NCI-H1417 (cell line): ENCODE results near the gene CTSO.

Experiments used
- DNase-seq, 3 experiments: peaks; one replicate each; lab custom pipeline; 2025; lab: John Stamatoyannopoulos, UW

The CTSO gene, protein sequence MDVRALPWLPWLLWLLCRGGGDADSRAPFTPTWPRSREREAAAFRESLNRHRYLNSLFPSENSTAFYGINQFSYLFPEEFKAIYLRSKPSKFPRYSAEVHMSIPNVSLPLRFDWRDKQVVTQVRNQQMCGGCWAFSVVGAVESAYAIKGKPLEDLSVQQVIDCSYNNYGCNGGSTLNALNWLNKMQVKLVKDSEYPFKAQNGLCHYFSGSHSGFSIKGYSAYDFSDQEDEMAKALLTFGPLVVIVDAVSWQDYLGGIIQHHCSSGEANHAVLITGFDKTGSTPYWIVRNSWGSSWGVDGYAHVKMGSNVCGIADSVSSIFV

DNA sequence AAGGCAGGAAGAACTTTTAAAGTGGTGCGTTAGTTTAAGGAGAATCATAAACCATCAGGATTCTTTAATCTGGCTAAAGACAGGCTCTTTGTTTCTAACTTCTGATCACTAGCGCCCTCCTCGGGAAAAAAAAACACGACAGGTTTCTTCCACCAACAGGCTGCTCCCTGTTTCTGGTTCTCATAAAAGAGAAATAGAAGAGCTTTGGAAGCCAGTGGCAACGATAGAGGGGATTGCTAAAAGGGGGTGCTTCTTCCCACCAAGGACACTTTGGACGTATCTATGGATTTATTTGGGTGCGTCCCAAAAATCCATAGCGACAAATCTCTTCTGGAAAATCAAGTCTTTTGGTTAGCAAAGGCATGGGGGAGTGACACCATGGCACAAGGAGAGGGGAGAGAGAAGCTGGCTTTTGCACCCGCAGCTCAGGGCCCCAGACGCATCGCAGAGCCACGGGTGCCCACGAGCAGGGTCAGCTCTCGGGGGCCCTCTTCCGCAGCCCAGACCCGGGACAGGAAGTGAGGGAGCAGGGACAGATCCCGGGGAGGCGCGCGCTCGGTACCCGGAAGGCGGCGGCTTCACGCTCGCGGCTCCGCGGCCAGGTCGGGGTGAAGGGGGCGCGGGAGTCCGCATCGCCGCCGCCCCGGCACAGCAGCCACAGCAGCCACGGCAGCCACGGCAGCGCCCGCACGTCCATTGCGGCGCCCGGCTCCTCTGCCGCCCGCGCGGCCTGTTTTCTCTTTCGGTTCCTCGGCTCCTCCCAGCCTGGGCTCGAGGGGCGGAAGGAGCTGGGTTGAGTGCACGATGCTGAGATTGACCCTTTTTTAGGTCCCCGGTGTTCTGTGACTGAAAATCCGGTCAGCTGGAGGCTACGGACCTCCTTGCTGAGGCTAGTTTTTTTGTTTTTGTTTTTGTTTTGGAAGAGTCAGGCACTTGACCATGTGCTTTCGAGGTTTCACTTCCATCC is at the start of gene CTSO:
Gene CTSO (minus strand): TSS at position 716 of the 967 bp plus-strand sequence. CDS start 19 bp downstream, at position 697.
- DNase-seq: peak; percentile 49 to 93 (median 89)

- no peak for DNase-seq
These were observed 46.8 kb upstream of the CTSO start for GRCh38 chr4:156000491-156000890.

DNA sequence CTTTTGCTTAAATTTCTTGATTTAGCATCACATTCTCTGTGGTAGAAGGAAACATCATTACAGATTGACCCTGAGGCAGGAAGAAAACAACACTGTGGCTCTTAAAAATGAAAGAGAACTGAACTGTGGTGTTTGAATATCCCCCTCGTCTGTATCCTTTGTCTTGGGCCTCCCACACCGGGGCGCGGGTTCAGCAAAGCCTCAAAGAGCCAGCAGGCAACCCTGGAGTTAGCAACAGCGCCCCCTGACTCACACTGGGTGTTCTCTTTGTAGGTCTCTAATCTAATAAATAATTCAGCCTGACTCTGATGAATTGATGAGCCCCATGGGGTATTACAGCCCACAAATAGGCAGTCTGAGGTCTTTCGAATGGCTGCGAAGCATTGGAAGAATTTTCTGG is 46.1 kb upstream of the CTSO start:
- DNase-seq: no peak

DNA sequence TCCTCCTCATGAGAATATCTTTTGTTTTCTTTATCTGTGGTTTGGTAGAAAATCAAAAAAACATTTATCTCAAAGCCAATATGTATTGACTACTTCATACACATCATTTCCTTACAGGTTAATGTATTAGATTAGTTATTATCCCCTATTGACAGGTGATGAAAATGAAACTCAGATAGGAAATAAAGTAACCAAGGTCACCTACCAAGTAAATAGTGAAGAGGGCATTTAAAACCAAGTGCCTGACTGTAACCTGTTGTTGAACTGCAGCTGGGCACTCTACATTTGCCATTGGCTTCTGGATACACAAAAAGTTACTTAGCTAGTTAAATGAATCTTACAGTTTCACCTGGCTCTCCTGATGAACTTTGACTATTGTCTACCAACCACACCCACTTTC is 41.4 kb upstream of the CTSO start:
- no peak for DNase-seq

- DNase-seq: peak in 1 of 3 experiments; percentile 22
These were observed 30.6 kb upstream of the CTSO start for GRCh38 chr4:155984106-155984797.

- peak in 2 of 3 experiments; percentile 3 to 65 for DNase-seq
These were observed 29.2 kb upstream of the CTSO start for GRCh38 chr4:155982736-155983385.

DNA sequence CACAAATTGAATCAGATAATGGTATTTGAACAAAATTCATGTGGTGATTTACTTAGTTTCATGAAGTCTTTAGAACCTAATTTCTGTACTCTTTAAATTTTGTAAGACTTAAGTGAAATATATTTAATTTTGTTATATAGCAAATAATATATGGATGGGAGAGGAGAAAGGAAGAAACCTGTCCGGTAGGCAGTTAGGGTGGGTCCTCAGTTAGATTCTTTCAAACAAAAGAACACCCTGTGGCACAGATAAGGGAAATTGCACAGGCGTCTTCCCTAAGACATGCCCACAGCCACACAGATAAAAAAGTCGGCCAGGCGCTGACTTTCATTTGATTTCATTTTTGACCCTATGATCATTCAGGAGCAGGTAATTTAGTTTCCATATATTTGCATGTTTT is 25.1 kb upstream of the CTSO start:
- DNase-seq: no peak

DNA sequence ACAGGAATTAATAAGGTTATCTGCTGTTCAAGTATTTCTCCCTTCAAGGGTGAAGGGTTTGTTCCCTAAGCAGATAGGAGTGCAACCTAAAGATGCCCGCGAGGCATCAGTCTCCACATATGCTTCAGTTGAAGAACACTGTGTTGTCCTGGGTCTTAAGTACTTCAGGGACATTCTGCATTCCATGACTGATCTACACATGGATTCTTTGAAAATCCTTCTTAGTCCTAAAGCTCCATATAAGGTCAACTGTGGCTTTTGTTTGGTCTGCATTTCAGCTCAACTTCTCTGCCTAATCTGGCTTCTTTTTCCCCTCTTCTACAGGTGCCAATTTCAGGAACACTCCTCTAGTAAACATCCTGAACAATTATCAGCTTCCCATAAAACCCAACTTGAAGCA is 21.8 kb upstream of the CTSO start:
- no peak for DNase-seq

DNA sequence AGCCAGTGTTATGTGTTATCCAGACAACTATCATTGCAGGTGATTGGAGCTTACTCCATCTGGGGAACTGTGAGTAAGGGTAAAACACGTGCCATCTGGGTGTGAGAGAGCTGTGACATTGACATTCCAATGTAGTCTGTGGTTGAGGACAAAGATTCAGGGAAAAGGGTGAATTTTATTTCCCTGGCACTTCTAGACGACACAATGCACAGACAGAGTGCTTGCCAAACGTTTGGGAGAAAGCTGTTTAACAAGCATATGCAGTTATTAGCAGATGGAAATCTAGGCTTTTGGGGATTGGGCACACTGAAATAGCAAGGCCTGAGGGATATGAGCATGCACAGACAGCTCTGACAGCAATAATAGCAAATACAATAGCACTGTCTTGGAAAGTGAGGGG is 21.3 kb upstream of the CTSO start:
- no peak for DNase-seq

- no peak for DNase-seq
These were observed 20.7 kb upstream of the CTSO start for GRCh38 chr4:155974476-155974749.

DNA sequence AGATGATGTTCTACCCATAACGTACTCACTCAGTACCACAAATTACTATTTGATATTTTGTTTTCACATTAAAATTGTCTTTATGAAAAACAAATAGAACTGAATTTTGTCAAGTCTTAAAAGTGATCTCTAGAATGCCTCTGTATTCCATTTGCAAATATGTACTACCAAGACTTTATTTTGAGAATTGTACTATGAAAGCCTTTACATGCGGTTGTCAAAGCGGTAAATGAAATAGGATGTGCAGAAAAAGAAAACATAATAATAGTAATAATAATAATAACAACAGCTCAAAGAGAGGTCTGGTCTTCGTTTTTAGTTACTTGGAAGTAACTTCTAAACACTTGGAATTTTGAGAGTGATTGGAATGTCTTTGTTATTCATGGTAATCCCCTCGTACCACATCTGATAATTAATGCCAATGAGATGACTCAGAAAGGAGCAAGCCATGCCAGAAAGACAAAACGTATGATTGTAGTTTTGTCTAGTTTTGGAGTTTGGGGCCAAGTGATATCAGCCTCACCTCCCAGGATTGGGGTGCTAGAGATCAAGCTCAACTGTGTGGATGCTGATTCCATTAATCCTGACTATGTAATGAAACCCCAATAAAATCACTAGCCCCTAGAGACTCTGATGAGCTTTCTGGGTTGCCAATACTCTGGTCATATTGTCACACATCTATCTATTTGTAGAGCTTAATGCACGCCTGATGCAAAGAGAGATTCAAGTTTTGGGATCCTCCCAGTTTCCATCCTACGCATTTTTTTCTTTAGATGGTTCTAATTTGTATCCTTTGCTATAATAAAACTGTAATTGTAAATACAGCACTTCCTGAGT is 20.2 kb upstream of the CTSO start:
- DNase-seq: no peak

- DNase-seq: peak in 2 of 3 experiments; percentile 31 to 59
These were observed 18.4 kb upstream of the CTSO start for GRCh38 chr4:155972098-155972497.

DNA sequence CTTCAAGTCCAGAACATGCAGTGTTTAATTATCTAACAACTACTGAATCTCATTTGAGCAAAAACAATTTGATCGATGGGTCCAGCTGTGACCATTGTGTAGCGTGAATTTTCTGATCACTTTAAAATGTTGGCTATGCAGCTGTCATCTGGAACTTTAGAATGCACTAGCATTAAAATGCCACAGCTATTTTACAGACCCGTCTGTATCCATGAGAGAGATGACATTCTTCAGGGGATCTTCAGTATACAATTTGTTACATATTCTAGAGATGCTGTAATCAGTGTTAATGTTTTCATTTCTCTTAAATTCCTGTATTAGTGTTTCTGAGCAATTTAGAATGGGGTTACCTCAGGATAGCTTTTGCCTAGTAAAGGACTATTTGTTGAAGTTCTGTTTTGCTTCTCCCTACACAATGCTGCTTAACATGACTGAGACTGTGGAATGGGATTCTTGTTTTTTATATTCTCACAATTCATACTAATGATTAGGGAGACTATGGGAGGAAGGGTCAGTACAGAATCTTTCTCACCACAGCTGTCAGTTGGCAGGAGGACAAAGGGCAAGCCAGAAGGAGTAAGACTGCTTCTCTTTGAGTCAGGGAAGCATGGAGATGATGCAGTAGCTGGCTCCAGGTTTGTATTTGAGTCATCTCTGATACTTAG is 13.2 kb upstream of the CTSO start:
- no peak for DNase-seq

DNA sequence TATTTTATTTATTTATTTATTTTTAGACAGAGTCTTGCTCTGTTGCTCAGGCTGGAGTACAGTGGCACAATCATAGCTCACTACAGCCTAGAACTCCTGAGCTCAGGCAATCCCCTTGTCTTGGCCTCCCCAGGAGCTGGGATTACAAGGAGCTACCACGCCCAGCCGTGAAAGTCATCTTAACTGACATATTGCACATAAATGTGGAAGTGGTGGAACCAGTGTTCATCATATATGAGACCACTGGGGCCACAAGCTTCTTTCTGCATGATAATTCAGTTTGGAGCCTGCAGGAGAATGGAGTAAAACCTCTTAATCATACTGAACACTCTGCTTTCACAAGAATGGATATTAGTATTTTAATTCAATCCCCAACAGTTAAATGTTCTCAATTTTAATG is 12.5 kb upstream of the CTSO start:
- DNase-seq: no peak

DNA sequence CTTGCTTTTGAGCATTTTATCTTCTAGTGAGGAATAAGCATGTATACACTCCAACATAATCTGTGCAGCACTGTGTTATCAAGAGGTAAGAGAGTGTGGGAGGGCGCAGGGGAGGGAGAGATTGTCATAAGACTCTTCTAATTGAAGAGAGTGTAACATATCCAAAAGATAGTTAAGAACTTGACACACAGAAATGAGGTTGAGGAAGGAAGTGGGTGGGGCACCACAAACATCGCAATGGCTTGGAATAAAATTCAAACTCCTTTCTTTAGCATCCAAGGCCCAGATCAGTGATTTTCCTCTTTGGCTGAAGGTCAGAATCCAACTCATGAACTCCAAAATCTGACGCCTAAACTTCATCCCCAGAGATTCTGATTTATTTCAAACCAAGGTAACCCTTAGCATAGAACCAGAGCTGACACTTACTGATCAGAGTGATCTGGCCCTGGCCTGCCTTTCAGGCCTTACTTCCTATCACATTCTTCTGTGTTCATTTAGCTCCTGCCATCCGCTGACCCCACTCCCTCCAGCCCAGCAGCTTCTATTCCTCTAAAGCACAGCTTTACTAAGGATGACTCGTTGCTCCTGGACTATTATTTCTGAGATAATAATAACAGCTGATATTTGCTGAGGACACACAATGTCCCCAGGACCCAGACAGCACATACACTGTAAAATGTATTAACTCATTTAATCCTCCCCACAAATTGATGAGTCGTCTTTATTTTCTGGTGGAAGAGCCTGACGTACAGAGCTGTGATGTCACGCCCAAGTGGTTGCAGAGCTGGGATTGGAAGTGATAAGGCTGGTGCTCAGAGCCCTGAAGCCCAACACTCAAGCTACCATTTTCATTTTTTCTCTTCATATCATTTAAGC is 10.6 kb upstream of the CTSO start:
- DNase-seq: no peak

DNA sequence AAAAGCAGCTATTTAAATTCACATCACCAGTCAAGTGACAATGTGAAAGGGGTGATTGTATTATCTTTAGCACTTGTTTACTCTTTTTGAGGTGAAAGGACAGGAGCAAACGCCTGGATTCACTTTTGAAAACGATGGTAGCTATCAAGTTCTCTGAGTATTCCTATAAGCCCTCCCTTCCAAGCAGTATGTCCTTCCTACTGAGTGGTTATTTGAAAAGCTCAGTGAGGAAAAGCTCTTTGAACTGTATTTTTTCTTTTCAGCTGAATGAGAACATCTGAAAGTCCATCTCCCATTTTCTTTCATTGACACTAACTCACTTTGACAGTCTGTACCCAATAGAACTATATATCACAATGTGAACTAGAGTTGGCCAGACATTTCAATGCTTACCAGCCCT is 9.1 kb upstream of the CTSO start:
- no peak for DNase-seq

GRCh38 chr4:155961575-155961974 is 7.9 kb upstream of the CTSO start:
- DNase-seq: no peak

DNA sequence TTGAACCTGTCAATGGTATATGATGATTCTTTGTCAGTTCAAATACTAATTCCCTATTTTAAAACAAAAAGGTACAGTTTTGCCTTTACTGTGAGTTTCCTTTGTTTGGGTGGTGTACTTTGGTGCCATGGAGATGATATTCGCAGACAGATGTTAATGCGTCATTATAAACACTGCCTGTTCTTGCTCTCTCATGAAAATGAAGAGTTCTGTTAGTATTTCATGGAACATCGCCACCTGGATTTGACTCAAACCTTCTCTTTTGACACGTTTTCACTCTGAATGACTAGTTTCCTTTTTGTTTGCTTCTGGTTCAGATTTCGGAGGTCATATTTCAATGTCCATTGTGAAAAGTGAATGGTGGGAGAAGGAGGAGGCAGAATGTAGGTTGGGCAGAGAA is 6.9 kb upstream of the CTSO start:
- peak in 1 of 3 experiments; percentile 23 for DNase-seq

GRCh38 chr4:155959417-155959816 is 5.8 kb upstream of the CTSO start:
- DNase-seq: no peak

GRCh38 chr4:155956461-155956860 is 2.8 kb upstream of the CTSO start:
- DNase-seq: no peak
